HUES64 (cell line): ENCODE measurements around the gene CHCHD1.
"Not testable (repeated sequence)": the region's sequence is repeated elsewhere in the genome, so short reads cannot be mapped to it uniquely, and the experiment has no call there.

Experiments
- H3K27ac ChIP-seq: 2 replicates; pipeline ENCODE4 v1.7.0; 2013; ENCODE audit warnings: low read depth, low read length, inconsistent platforms
- H3K27me3 ChIP-seq: 2 replicates; pipeline ENCODE4 v1.6.1; 2013; ENCODE audit warnings: mild to moderate bottlenecking, low read length; ENCODE audit not compliant: insufficient read depth
- H3K36me3 ChIP-seq: 2 replicates; pipeline ENCODE4 v1.6.1; 2013; ENCODE audit warnings: mild to moderate bottlenecking, low read length; ENCODE audit not compliant: insufficient read depth
- H3K4me1 ChIP-seq: 2 replicates; pipeline ENCODE4 v1.6.1; 2013; ENCODE audit warnings: mild to moderate bottlenecking, low read length, moderate library complexity; ENCODE audit not compliant: insufficient read depth
- H3K4me3 ChIP-seq: 2 replicates; pipeline ENCODE4 v1.5.1; 2013; ENCODE audit warnings: mild to moderate bottlenecking, low read length, moderate library complexity
- H3K9ac ChIP-seq: 2 replicates; pipeline ENCODE4 v1.6.1; 2013; ENCODE audit warnings: mild to moderate bottlenecking, low read depth, low read length
- H3K9me3 ChIP-seq: 2 replicates; pipeline ENCODE4 v1.6.1; 2013; ENCODE audit warnings: low read depth, low read length; ENCODE audit not compliant: insufficient read depth
- WGBS: fragments of 150-250, 120-280 bp; methylation state at CpG from one replicate; pipeline ENCODE4 v1.1.7; 2013; ENCODE audit warnings: missing lambda C conversion rate; 5-methylcytosine and 5-hydroxymethylcytosine counted together

CHCHD1 gene

GRCh38 chr10:73796035-73796434 is 14.2 kb downstream of the CHCHD1 start:
- WGBS, result 99% methylated on average over 8 of the region's 8 CpGs
- not testable (repeated sequence) for H3K27ac ChIP-seq

GRCh38 chr10:73796766-73797165 is 14.9 kb downstream of the CHCHD1 start:
- H3K4me1 ChIP-seq, result no peaks in the 10 kb centered on the region
- no peaks in the 10 kb centered on the region for H3K27me3 ChIP-seq
- H3K36me3 ChIP-seq, result peaks cover 72% of the 10 kb centered on the region
- no peak overlapping the region for H3K4me3 ChIP-seq
- 91% methylated on average over 5 of the region's 5 CpGs for WGBS
- H3K9ac ChIP-seq, result no peak overlapping the region
- H3K9me3 ChIP-seq, result no peaks in the 10 kb centered on the region
- no peak overlapping the region for H3K27ac ChIP-seq

More at GRCh38 chr10:73796035-73796434, 14.2 kb downstream of the CHCHD1 start:
- H3K9me3 ChIP-seq, H3K4me3 ChIP-seq, H3K27me3 ChIP-seq, H3K4me1 ChIP-seq, H3K9ac ChIP-seq: not testable (repeated sequence)
- peaks cover 73% of the 10 kb centered on the region for H3K36me3 ChIP-seq

- 93% methylated on average over 19 of the region's 19 CpGs for WGBS
- Histone ChIP-seq H3K9me3 (no peaks in the 10 kb centered on the region), H3K4me3 (no peak overlapping the region), H3K36me3 (peaks cover 73% of the 10 kb centered on the region), H3K27me3 (no peaks in the 10 kb centered on the region), H3K9ac (no peak overlapping the region), H3K4me1 (no peaks in the 10 kb centered on the region), H3K27ac (no peak overlapping the region)
Measured at GRCh38 chr10:73797324-73798025, 15.6 kb downstream of the CHCHD1 start.

- no peak overlapping the region for H3K9ac ChIP-seq
- H3K27ac ChIP-seq, result no peak overlapping the region
- no peaks in the 10 kb centered on the region for H3K9me3 ChIP-seq
- no peaks in the 10 kb centered on the region for H3K4me1 ChIP-seq
- H3K4me3 ChIP-seq, result no peak overlapping the region
- WGBS, result 95% methylated on average over 6 of the region's 6 CpGs
- peaks cover 75% of the 10 kb centered on the region for H3K36me3 ChIP-seq
- H3K27me3 ChIP-seq, result no peaks in the 10 kb centered on the region
Measured at GRCh38 chr10:73798087-73798486, 16.2 kb downstream of the CHCHD1 start.

- H3K27ac ChIP-seq, result no peak overlapping the region
- H3K4me3 ChIP-seq, result no peak overlapping the region
- WGBS, result 95% methylated on average over 10 of the region's 10 CpGs
- H3K4me1 ChIP-seq, result no peaks in the 10 kb centered on the region
- H3K36me3 ChIP-seq, result peaks cover 79% of the 10 kb centered on the region
- no peaks in the 10 kb centered on the region for H3K27me3 ChIP-seq
- no peak overlapping the region for H3K9ac ChIP-seq
- H3K9me3 ChIP-seq, result no peaks in the 10 kb centered on the region
Measured at GRCh38 chr10:73798927-73799560, 17.2 kb downstream of the CHCHD1 start.

- H3K9ac ChIP-seq, result no peak overlapping the region
- peaks cover 75% of the 10 kb centered on the region for H3K36me3 ChIP-seq
- H3K4me3 ChIP-seq, result no peak overlapping the region
- H3K4me1 ChIP-seq, result no peaks in the 10 kb centered on the region
- H3K27me3 ChIP-seq, result no peaks in the 10 kb centered on the region
- 90% methylated on average over 9 of the region's 9 CpGs for WGBS
- H3K9me3 ChIP-seq, result no peaks in the 10 kb centered on the region
- H3K27ac ChIP-seq, result no peak overlapping the region
Measured at GRCh38 chr10:73799899-73800559, 18.2 kb downstream of the CHCHD1 start.

- no peak overlapping the region for H3K9ac ChIP-seq
- 92% methylated on average over 20 of the region's 20 CpGs for WGBS
- H3K27ac ChIP-seq, result no peak overlapping the region
- H3K4me1 ChIP-seq, result no peaks in the 10 kb centered on the region
- H3K36me3 ChIP-seq, result peaks cover 74% of the 10 kb centered on the region
- no peak overlapping the region for H3K4me3 ChIP-seq
- no peaks in the 10 kb centered on the region for H3K9me3 ChIP-seq
- no peaks in the 10 kb centered on the region for H3K27me3 ChIP-seq
Measured at GRCh38 chr10:73800560-73801252, 18.9 kb downstream of the CHCHD1 start.

- Histone ChIP-seq H3K36me3 (peaks cover 78% of the 10 kb centered on the region), H3K27ac (no peak overlapping the region)
Measured at GRCh38 chr10:73801253-73801590, 19.4 kb downstream of the CHCHD1 start.

GRCh38 chr10:73802276-73802991 is 20.6 kb downstream of the CHCHD1 start:
- no peak overlapping the region for H3K9ac ChIP-seq
- peaks cover 79% of the 10 kb centered on the region for H3K36me3 ChIP-seq
- WGBS, result 91% methylated on average over 11 of the region's 11 CpGs

More at GRCh38 chr10:73801253-73801590, 19.4 kb downstream of the CHCHD1 start:
- 96% methylated on average over 13 of the region's 13 CpGs for WGBS
- Histone ChIP-seq H3K9ac (no peak overlapping the region), H3K4me1 (no peaks in the 10 kb centered on the region), H3K27me3 (no peaks in the 10 kb centered on the region), H3K9me3 (no peaks in the 10 kb centered on the region), H3K4me3 (no peak overlapping the region)

GRCh38 chr10:73803680-73804286 is 21.9 kb downstream of the CHCHD1 start:
- Histone ChIP-seq H3K4me1 (no peaks in the 10 kb centered on the region), H3K9me3 (no peaks in the 10 kb centered on the region), H3K27ac (no peak overlapping the region), H3K4me3 (no peak overlapping the region), H3K36me3 (peaks cover 76% of the 10 kb centered on the region), H3K9ac (no peak overlapping the region), H3K27me3 (no peaks in the 10 kb centered on the region)

More at GRCh38 chr10:73802276-73802991, 20.6 kb downstream of the CHCHD1 start:
- Histone ChIP-seq H3K4me3 (no peak overlapping the region), H3K27ac (no peak overlapping the region), H3K9me3 (no peaks in the 10 kb centered on the region), H3K27me3 (no peaks in the 10 kb centered on the region), H3K4me1 (no peaks in the 10 kb centered on the region)
